HUES64 (cell line): Measurements from ENCODE around the gene CELSR1.

Source experiments
- H3K27ac ChIP-seq: 2 replicates; pipeline ENCODE4 v1.7.0; 2013; ENCODE audit warnings: low read depth, low read length, inconsistent platforms
- H3K27me3 ChIP-seq: 2 replicates; pipeline ENCODE4 v1.6.1; 2013; ENCODE audit warnings: mild to moderate bottlenecking, low read length; ENCODE audit not compliant: insufficient read depth
- H3K36me3 ChIP-seq: 2 replicates; pipeline ENCODE4 v1.6.1; 2013; ENCODE audit warnings: mild to moderate bottlenecking, low read length; ENCODE audit not compliant: insufficient read depth
- H3K4me1 ChIP-seq: 2 replicates; pipeline ENCODE4 v1.6.1; 2013; ENCODE audit warnings: mild to moderate bottlenecking, low read length, moderate library complexity; ENCODE audit not compliant: insufficient read depth
- H3K4me3 ChIP-seq: 2 replicates; pipeline ENCODE4 v1.5.1; 2013; ENCODE audit warnings: mild to moderate bottlenecking, low read length, moderate library complexity
- H3K9ac ChIP-seq: 2 replicates; pipeline ENCODE4 v1.6.1; 2013; ENCODE audit warnings: mild to moderate bottlenecking, low read depth, low read length
- H3K9me3 ChIP-seq: 2 replicates; pipeline ENCODE4 v1.6.1; 2013; ENCODE audit warnings: low read depth, low read length; ENCODE audit not compliant: insufficient read depth
- WGBS: fragments of 150-250, 120-280 bp; methylation state at CpG from one replicate; pipeline ENCODE4 v1.1.7; 2013; ENCODE audit warnings: missing lambda C conversion rate; 5-methylcytosine and 5-hydroxymethylcytosine counted together

The CELSR1 gene

DNA sequence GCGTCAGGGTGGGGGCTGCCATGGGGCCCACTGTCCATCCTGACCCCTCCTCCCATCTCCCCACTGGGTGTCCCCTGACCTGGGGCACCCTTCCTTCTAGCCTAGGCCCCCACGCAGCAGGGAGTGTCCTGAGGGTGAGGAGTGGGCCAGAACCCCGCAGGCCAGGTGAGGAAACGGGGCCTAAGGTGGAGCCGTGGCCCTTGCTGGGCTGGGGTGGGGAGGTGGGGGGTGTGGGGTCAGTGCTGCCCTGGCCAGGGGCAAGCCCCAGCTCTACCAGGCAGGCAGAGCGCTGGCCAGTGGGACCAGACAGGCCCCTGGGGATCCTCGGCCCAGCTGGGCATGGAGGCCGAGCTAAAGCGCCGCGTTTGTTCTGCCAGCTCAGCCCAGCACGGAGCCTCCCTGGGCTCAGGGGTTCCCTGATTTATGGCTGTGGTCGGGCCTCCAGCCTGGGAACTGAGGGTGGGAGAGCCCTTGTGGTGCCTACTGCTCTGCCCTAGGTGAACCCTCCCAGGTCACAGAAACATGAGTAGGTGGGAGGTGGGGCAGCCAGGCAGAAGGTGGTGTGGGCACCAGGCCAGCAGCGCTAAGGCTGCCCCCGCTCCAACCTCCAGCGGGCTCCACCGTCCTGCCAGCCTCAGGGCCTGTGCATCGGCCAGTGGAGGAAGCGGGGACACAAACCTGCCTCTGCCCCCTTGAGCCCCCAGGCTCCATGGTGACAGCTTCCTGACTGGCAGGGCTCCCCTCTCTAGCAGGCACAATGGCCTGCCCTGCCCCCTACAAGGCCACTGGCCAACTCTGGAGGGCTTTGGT lies 179.5 kb downstream of the CELSR1 start:
- Histone ChIP-seq H3K9me3 (no peaks in the 10 kb centered on the region), H3K27me3 (no peaks in the 10 kb centered on the region)
- 96% methylated on average over 19 of the region's 19 CpGs for WGBS

DNA sequence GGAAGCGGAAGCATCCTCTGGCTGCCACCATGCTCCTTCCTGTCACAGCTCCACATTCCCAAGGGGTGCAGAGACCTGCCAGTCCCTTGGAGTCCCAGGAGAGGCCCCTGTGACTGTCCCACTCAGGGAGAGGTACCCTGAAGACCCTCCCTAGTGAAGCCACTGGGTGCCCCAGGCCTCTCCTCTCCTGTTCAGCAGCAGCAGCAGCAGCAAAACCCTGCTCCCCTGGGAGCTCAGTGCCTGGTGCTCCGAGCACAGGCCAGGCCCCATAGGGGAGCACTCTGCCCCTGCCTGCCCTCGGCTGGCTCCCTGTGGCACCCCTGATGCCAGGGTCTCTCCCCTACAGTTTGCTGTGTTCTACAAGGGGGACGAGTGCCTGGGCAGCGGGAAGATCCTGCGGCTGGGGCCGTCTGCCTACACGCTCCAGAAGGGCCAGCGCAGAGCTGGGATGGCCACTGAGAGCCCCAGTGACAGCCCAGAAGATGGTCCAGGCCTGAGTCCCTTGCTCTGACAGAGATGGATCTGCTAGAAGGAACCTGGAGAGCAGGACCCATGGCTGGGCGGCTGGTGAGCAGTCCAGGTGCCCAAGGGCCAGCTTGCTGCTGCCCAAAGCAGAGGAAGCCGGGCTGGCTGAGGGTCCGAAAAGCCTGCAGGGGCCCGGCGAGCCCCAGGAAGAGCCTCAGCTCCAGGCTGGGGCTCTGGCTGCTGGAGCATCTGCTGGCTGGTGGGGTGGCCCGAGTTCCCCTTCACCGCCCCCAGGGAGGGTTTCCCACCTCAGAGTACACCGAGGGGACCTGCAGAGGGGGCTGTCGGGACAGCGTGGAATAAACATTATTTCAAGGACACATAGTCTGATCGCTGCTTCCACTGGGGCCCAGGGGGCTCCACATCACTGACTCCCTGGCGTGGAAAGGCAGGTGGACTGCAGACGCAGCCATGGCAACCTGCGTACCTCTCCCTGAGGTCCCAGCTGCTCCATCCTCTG lies 180.6 kb downstream of the CELSR1 start:
- no peaks in the 10 kb centered on the region for H3K9me3 ChIP-seq
- H3K36me3 ChIP-seq = peaks cover 72% of the 10 kb centered on the region
- no peaks in the 10 kb centered on the region for H3K27me3 ChIP-seq
- H3K4me1 ChIP-seq = no peaks in the 10 kb centered on the region
- H3K4me3 ChIP-seq = no peak overlapping the region
- WGBS = 94% methylated on average over 23 of the region's 23 CpGs
- no peak overlapping the region for H3K9ac ChIP-seq
- H3K27ac ChIP-seq = no peak overlapping the region

More for the DNA sequence above, 179.5 kb downstream of the CELSR1 start:
- Histone ChIP-seq H3K4me1 (no peaks in the 10 kb centered on the region), H3K4me3 (no peak overlapping the region), H3K9ac (no peak overlapping the region), H3K36me3 (peaks cover 60% of the 10 kb centered on the region), H3K27ac (no peak overlapping the region)

DNA sequence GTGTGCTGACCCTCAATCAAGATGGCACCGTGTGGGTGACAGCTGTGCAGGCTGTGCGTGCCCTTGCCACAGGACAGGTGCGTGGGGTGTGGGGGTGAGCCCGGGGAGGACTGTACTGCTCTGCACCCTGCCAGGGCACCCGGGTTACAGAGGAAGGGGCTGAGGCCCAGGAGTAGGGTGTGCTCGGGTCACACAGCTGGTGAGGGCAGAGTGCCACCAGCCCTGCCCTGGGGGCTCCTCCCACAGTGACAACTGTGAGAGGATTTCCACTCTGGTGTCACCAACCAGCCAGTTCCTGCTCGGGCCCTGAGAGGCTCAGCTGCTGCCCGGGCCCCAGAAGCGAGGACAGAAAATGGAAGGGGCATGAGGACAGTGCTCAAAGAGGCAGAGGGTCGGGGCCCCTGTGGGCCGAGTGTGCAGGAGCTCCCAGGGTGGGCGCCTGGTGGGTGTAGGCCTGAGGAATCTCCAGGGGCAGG lies 181.4 kb downstream of the CELSR1 start:
- Histone ChIP-seq H3K4me3 (no peak overlapping the region), H3K27me3 (no peaks in the 10 kb centered on the region), H3K9me3 (no peaks in the 10 kb centered on the region), H3K36me3 (peaks cover 74% of the 10 kb centered on the region), H3K9ac (no peak overlapping the region), H3K27ac (no peak overlapping the region), H3K4me1 (no peaks in the 10 kb centered on the region)
- WGBS = 94% methylated on average over 12 of the region's 12 CpGs

GRCh38 chr22:46355369-46355995 lies 181.9 kb downstream of the CELSR1 start:
- no peaks in the 10 kb centered on the region for H3K27me3 ChIP-seq
- no peaks in the 10 kb centered on the region for H3K9me3 ChIP-seq
- H3K9ac ChIP-seq = no peak overlapping the region
- peaks cover 80% of the 10 kb centered on the region for H3K36me3 ChIP-seq
- no peak overlapping the region for H3K27ac ChIP-seq
- no peak overlapping the region for H3K4me3 ChIP-seq
- 67% methylated on average over 22 of the region's 22 CpGs for WGBS
- H3K4me1 ChIP-seq = no peaks in the 10 kb centered on the region

GRCh38 chr22:46354993-46355305 lies 182.5 kb downstream of the CELSR1 start:
- 93% methylated on average over 7 of the region's 7 CpGs for WGBS
- H3K27ac ChIP-seq = no peak overlapping the region

DNA sequence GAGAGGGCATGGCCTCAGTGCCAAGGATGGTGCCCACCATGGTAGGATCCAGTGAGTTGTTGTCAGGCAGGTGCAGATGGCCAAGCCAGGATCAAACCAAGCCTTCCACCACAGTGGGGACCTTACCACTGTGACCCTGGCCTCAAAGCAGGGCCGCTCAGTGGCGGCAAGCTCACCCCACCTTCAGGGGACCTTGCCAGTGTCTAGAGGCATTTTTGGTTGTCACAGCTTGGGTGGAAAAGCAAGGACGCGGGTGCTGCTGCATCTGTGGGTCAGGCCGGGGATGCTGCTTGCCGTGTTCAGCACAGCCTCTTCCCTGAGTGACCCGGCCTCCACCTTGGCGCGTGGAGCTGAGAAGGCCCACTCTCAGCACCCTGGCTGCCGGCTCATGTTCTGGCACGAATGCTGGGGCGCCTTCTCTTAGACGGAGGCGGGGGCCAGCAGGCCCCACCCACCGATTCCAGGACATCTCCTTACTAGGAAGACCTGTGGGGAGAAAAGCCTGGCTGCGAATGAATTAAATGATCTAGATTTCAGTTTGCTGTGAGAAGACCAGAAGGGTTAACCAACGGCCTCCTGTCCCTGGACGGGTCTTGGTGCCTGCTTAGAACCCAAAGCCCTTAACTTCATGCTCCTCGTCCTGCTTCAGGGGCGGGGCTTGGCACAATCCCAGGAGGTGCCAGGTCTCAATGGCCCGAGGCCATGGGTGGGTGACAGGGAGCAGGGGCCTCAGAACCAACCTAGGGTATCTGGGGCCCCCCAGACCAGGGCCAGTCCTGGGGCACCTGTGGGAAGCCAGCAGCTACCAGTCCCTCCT lies 183.0 kb downstream of the CELSR1 start:
- Histone ChIP-seq H3K27ac (no peak overlapping the region), H3K9ac (no peak overlapping the region), H3K9me3 (no peaks in the 10 kb centered on the region), H3K27me3 (no peaks in the 10 kb centered on the region), H3K36me3 (peaks cover 90% of the 10 kb centered on the region), H3K4me1 (no peaks in the 10 kb centered on the region), H3K4me3 (no peak overlapping the region)
- WGBS = 94% methylated on average over 21 of the region's 21 CpGs

More at GRCh38 chr22:46354993-46355305, 182.5 kb downstream of the CELSR1 start:
- H3K9me3 ChIP-seq = no peaks in the 10 kb centered on the region
- H3K27me3 ChIP-seq = no peaks in the 10 kb centered on the region
- peaks cover 85% of the 10 kb centered on the region for H3K36me3 ChIP-seq
- H3K4me1 ChIP-seq = no peaks in the 10 kb centered on the region
- H3K9ac ChIP-seq = no peak overlapping the region
- H3K4me3 ChIP-seq = no peak overlapping the region

DNA sequence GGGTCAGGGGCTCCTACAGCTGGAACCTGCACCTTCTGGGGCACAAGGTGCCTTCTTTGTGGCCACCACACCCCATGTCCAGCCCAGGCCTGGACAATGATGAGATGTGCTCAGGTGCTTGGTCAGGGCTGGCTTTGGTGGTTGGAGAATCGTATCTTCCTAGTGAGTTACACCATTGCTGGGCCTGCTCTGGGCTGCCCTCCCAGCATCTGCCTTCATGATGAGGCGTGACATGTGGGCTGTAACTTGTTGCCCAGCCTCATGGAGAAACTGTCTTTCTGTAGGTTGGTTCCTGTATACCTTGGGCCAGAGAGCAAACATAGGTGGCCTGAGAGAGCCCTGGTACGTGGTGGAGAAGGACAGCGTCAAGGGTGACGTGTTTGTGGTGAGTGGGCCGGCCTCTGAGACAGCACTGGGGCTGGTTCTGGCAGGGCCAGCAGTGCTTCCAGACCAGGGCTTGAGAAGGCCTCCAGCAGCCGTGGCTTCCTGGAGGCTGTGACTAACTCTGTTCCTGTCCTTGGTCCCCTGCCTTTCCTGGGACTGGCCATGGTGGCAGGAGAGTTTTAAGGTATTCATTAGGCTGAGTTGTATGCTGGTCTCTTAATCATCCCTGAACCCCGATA lies 183.8 kb downstream of the CELSR1 start:
- Histone ChIP-seq H3K27ac (no peak overlapping the region), H3K4me3 (no peak overlapping the region), H3K9ac (no peak overlapping the region), H3K4me1 (no peaks in the 10 kb centered on the region), H3K36me3 (peaks cover 89% of the 10 kb centered on the region), H3K27me3 (no peaks in the 10 kb centered on the region), H3K9me3 (no peaks in the 10 kb centered on the region)
- 96% methylated on average over 8 of the region's 8 CpGs for WGBS

GRCh38 chr22:46352691-46353386 lies 184.6 kb downstream of the CELSR1 start:
- Histone ChIP-seq H3K9me3 (no peaks in the 10 kb centered on the region), H3K4me3 (no peak overlapping the region), H3K9ac (no peak overlapping the region), H3K27ac (no peak overlapping the region), H3K36me3 (peaks cover 92% of the 10 kb centered on the region), H3K27me3 (no peaks in the 10 kb centered on the region), H3K4me1 (no peaks in the 10 kb centered on the region)
- 93% methylated on average over 20 of the region's 20 CpGs for WGBS

DNA sequence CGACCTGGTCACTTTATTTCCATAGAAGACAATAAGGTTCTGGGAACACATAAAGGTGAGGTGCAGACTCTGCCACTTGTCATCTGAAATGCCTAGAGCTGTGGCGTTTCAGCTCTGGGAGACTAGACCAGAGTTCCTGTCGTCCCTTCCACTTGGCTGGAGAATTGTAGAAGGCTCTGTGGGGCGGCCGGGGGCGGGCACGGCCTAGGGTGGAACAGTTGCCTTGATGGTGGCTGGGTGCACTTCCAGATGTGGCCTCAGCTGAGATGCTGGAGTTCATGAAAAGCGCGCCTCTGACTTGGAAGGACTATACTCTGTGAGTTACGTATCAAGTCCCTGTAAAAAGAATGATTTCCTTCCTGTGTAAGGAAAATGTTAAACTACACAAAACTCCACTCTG lies 185.1 kb downstream of the CELSR1 start:
- no peaks in the 10 kb centered on the region for H3K27me3 ChIP-seq
- H3K27ac ChIP-seq = no peak overlapping the region
- no peak overlapping the region for H3K4me3 ChIP-seq
- H3K4me1 ChIP-seq = no peaks in the 10 kb centered on the region
- 94% methylated on average over 10 of the region's 10 CpGs for WGBS
- no peaks in the 10 kb centered on the region for H3K9me3 ChIP-seq
- H3K36me3 ChIP-seq = peaks cover 94% of the 10 kb centered on the region
- H3K9ac ChIP-seq = no peak overlapping the region

GRCh38 chr22:46351767-46352166 lies 185.7 kb downstream of the CELSR1 start:
- no peaks in the 10 kb centered on the region for H3K9me3 ChIP-seq
- H3K4me3 ChIP-seq = no peak overlapping the region
- no peaks in the 10 kb centered on the region for H3K4me1 ChIP-seq
- peaks cover 93% of the 10 kb centered on the region for H3K36me3 ChIP-seq
- no peaks in the 10 kb centered on the region for H3K27me3 ChIP-seq
- H3K27ac ChIP-seq = no peak overlapping the region
- H3K9ac ChIP-seq = no peak overlapping the region
- 97% methylated on average over 23 of the region's 23 CpGs for WGBS
